Ishikawa (cell line): Measurements from ENCODE around the gene TADA2B.

ENCODE experiments used
- CEBPB ChIP-seq: IDR thresholded peaks from 2 replicates; pipeline ENCODE4 v1.6.1; 2012
- CREB1 ChIP-seq: IDR thresholded peaks from 2 replicates; pipeline ENCODE4 v1.6.1; 2012; ENCODE audit warnings: low read depth
- EGR1 ChIP-seq: IDR thresholded peaks from 2 replicates; pipeline ENCODE4 v1.6.1; 2012
- EP300 ChIP-seq: IDR thresholded peaks from 2 replicates; pipeline ENCODE4 v1.6.1; 2012; ENCODE audit warnings: borderline replicate concordance
- FOXM1 ChIP-seq: IDR thresholded peaks from 2 replicates; pipeline ENCODE4 v1.6.1; 2012; ENCODE audit warnings: low read depth, borderline replicate concordance
- NFIC ChIP-seq: IDR thresholded peaks from 2 replicates; pipeline ENCODE4 v1.6.1; 2012
- RAD21 ChIP-seq: IDR thresholded peaks from 2 replicates; pipeline ENCODE4 v1.6.1; 2012; ENCODE audit warnings: low read depth
- TAF1 ChIP-seq: IDR thresholded peaks from 2 replicates; pipeline ENCODE4 v1.6.1; 2012; ENCODE audit warnings: low read depth, mild to moderate bottlenecking
- TCF12 ChIP-seq: IDR thresholded peaks from 2 replicates; pipeline ENCODE4 v1.6.1; 2012; ENCODE audit warnings: low read depth
- TEAD4 ChIP-seq: IDR thresholded peaks from 2 replicates; pipeline ENCODE4 v1.6.1; 2012
- USF1 ChIP-seq: IDR thresholded peaks from 2 replicates; pipeline ENCODE4 v1.6.1; 2012
- YY1 ChIP-seq: IDR thresholded peaks from 2 replicates; pipeline ENCODE4 v1.6.1; 2012; ENCODE audit warnings: low read depth
- ZBTB7A ChIP-seq: IDR thresholded peaks from 2 replicates; pipeline ENCODE4 v1.6.1; 2012; ENCODE audit warnings: low read depth
- TF ChIP-seq, protein P1 (sequence below): IDR thresholded peaks from 2 replicates; pipeline ENCODE4 v1.6.1; 2012
- TF ChIP-seq, protein P2 (sequence below): IDR thresholded peaks from 2 replicates; pipeline ENCODE4 v1.6.1; 2012; ENCODE audit warnings: low read depth, mild to moderate bottlenecking

TADA2B gene

GRCh38 chr4:7003879-7004240 is 39.3 kb upstream of the TADA2B start:
- no peak for TF ChIP-seq RAD21
- TF ChIP-seq USF1: no peak
- TF ChIP-seq, protein P1, sequence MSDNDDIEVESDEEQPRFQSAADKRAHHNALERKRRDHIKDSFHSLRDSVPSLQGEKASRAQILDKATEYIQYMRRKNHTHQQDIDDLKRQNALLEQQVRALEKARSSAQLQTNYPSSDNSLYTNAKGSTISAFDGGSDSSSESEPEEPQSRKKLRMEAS: no peak
- no peak for TF ChIP-seq TAF1
- no peak for TF ChIP-seq EGR1
- no peak for TF ChIP-seq EP300
- TF ChIP-seq CEBPB: no peak

DNA sequence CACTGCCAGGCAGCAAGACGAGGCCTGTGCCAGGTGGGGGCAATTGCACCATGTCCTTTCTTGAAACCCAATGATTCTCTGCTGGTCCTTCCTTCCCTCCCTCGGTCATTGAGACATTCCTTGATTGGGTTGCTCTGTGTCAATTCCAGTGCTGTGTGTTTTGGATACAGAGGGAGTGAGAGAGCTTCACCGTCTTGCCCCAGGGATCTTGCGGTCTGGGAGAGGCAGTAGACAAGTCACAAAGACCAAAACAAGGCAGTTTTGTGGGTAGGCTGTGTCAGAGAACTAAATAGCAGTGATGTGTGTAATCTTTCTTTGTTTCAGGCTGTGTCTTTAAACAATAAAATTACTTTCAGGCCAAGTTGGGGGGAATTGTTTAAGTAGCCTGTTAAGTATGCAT is 38.8 kb upstream of the TADA2B start:
- TF ChIP-seq TCF12 (no peak), EGR1 (no peak), EP300 (no peak), ZBTB7A (no peak), USF1 (no peak), TAF1 (no peak), FOXM1 (no peak), NFIC (no peak)
- TF ChIP-seq, protein P2, sequence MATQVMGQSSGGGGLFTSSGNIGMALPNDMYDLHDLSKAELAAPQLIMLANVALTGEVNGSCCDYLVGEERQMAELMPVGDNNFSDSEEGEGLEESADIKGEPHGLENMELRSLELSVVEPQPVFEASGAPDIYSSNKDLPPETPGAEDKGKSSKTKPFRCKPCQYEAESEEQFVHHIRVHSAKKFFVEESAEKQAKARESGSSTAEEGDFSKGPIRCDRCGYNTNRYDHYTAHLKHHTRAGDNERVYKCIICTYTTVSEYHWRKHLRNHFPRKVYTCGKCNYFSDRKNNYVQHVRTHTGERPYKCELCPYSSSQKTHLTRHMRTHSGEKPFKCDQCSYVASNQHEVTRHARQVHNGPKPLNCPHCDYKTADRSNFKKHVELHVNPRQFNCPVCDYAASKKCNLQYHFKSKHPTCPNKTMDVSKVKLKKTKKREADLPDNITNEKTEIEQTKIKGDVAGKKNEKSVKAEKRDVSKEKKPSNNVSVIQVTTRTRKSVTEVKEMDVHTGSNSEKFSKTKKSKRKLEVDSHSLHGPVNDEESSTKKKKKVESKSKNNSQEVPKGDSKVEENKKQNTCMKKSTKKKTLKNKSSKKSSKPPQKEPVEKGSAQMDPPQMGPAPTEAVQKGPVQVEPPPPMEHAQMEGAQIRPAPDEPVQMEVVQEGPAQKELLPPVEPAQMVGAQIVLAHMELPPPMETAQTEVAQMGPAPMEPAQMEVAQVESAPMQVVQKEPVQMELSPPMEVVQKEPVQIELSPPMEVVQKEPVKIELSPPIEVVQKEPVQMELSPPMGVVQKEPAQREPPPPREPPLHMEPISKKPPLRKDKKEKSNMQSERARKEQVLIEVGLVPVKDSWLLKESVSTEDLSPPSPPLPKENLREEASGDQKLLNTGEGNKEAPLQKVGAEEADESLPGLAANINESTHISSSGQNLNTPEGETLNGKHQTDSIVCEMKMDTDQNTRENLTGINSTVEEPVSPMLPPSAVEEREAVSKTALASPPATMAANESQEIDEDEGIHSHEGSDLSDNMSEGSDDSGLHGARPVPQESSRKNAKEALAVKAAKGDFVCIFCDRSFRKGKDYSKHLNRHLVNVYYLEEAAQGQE: no peak

- TF ChIP-seq CEBPB (no peak), EGR1 (no peak), TAF1 (no peak), NFIC (no peak), EP300 (no peak), TCF12 (no peak), ZBTB7A (no peak), FOXM1 (no peak), YY1 (no peak), USF1 (no peak), CREB1 (no peak), RAD21 (no peak)
- TF ChIP-seq, protein P2: no peak
- TF ChIP-seq, protein P1: no peak
Observed at GRCh38 chr4:7005571-7005970, 37.6 kb upstream of the TADA2B start.

GRCh38 chr4:7006411-7006810 is 36.8 kb upstream of the TADA2B start:
- TF ChIP-seq USF1: no peak
- no peak for TF ChIP-seq NFIC
- no peak for TF ChIP-seq CREB1
- no peak for TF ChIP-seq TCF12
- TF ChIP-seq EP300: no peak
- no peak for TF ChIP-seq TEAD4
- no peak for TF ChIP-seq RAD21
- no peak for TF ChIP-seq CEBPB
- no peak for TF ChIP-seq TAF1
- no peak for TF ChIP-seq ZBTB7A
- no peak for TF ChIP-seq EGR1
- no peak for TF ChIP-seq YY1
- no peak for TF ChIP-seq FOXM1

DNA sequence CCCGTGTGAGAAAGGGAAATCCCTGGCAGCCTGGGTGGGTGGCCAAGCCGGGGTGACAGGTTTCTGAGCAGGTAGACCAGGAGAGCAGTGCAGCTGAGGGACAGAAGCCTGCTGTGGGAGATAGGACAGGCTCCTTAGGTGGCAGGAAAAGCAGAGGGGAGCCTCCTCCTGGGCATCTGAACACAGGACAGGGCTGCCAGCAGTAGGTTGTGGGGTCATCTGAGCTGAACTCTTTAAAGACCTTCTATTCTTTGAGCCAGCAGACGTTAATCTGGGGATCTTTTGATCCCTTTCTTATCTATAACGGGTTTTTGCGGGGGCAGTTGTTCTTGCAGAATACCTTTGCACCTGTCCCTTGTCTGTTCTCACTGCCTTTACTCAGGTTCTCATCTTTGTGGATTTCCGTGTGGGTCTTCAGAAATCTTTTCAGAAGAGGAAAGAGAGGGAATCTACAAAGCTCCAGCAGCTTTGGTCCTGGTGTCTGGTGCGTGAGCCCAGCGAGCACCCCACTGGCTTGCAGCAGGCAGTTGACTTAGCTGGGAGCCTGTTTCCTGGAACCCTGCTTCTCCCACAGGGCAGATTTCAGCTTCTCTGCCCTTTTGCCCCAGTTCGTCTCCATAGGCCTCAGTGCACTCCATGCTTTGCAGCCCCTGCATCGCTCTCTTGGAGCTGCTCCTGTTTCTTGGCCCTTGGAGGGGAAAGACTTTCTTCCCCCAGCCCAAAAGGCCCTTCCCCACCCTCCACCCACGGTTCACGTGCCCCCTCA is 35.8 kb upstream of the TADA2B start:
- TF ChIP-seq YY1 (no peak), FOXM1 (no peak), EP300 (no peak), TEAD4 (no peak), USF1 (no peak), TCF12 (no peak), CEBPB (no peak), EGR1 (no peak), ZBTB7A (no peak), NFIC (no peak), CREB1 (no peak), TAF1 (no peak), RAD21 (no peak)
- TF ChIP-seq, protein P1: no peak
- TF ChIP-seq, protein P2: no peak
